GM19351 (cell line): ENCODE measurements around the gene PTCD1.

Source experiments
- ATAC-seq: cut with Tn5 transposase; IDR thresholded peaks from one replicate; pipeline ENCODE4 v1.9.1; 2021; ENCODE audit warnings: mild to moderate bottlenecking, moderate library complexity; ENCODE audit not compliant: unreplicated experiment

The PTCD1 gene

GRCh38 chr7:99438573-99439480 is at the start of gene PTCD1, which contains the start of gene CPSF4:
PTCD1 (minus strand) TSS chr7:99438798; CDS start chr7:99435242, 3,556 bp downstream.
CPSF4 (plus strand) TSS chr7:99438943; CDS start chr7:99439083, 140 bp downstream.
- ATAC-seq: peak; percentile 91

- no peak for ATAC-seq
These were observed 46.5 kb upstream of the PTCD1 start for GRCh38 chr7:99485094-99485493.

GRCh38 chr7:99478464-99479440 is 40.2 kb upstream of the PTCD1 start:
- no peak for ATAC-seq

GRCh38 chr7:99476107-99476506 is 37.5 kb upstream of the PTCD1 start:
- ATAC-seq: no peak

GRCh38 chr7:99473315-99473596 is 34.7 kb upstream of the PTCD1 start:
- no peak for ATAC-seq

GRCh38 chr7:99472561-99473314 is 34.1 kb upstream of the PTCD1 start, which contains the start of gene ZNF789:
ZNF789 (plus strand) TSS chr7:99472890; CDS start chr7:99476457, 3,567 bp downstream.
- ATAC-seq: peak; percentile 97

- no peak for ATAC-seq
These were observed 30.9 kb upstream of the PTCD1 start for GRCh38 chr7:99469381-99470065.

- ATAC-seq: no peak
These were observed 29.8 kb upstream of the PTCD1 start for GRCh38 chr7:99468336-99468918.

- ATAC-seq: no peak
These were observed 26.8 kb upstream of the PTCD1 start for GRCh38 chr7:99465421-99465768.

- ATAC-seq: no peak
These were observed 22.6 kb upstream of the PTCD1 start for GRCh38 chr7:99461221-99461620.

GRCh38 chr7:99460651-99461050 is 22.1 kb upstream of the PTCD1 start:
- ATAC-seq: no peak

- no peak for ATAC-seq
These were observed 20.5 kb upstream of the PTCD1 start for GRCh38 chr7:99459087-99459486.

- ATAC-seq: no peak
These were observed 19.3 kb upstream of the PTCD1 start for GRCh38 chr7:99457650-99458493.

- no peak for ATAC-seq
These were observed 18.6 kb upstream of the PTCD1 start for GRCh38 chr7:99457050-99457649.

- ATAC-seq: no peak
These were observed 17.7 kb upstream of the PTCD1 start for GRCh38 chr7:99456288-99456687.

- no peak for ATAC-seq
These were observed 17.3 kb upstream of the PTCD1 start for GRCh38 chr7:99455874-99456273.

- ATAC-seq: no peak
These were observed 14.5 kb upstream of the PTCD1 start for GRCh38 chr7:99453105-99453504.

- no peak for ATAC-seq
These were observed 13.9 kb upstream of the PTCD1 start for GRCh38 chr7:99452541-99452940.

GRCh38 chr7:99451936-99452335 is 13.3 kb upstream of the PTCD1 start:
- ATAC-seq: no peak
